Lower leg skin (tissue), 4 donors: Measurements from ENCODE around the gene TMOD2. TPM values are rescaled to one million over a fixed set of nuclear protein-coding genes. Genes with fewer than 3 reads are reported as not detected.

Source experiments
- DNase-seq, 2 donors: peaks; one replicate each; pipeline ENCODE4 v3.0.0-alpha.2; 2019; ENCODE audit warnings: low spot score in 2 of 2
- H3K4me3 ChIP-seq: fragments of 200-600 bp; sonication (generic); 2 replicates; pipeline ENCODE4 v1.5.1; 2017; ENCODE audit warnings: mild to moderate bottlenecking, low read depth; ENCODE audit not compliant: poor library complexity, severe bottlenecking
- POLR2A ChIP-seq, 2 donors: fragments of 450-650 bp; IDR thresholded peaks; one replicate each; pipeline ENCODE4 v1.6.1; 2016 to 2017; ENCODE audit warnings: antibody characterized with exemption in 2 of 2, mild to moderate bottlenecking in 1 of 2, moderate library complexity in 1 of 2
- WGBS, 2 donors: methylation state at CpG; one replicate each; pipeline ENCODE4 v1.1.5; 2018; 5-methylcytosine and 5-hydroxymethylcytosine counted together
- intact Hi-C: fragments of 100-400 bp; cut with DNase I; formaldehyde crosslinking; loops from one replicate; pipeline ENCODE4 v1.15.0; 2023; ENCODE audit warnings: low total_unique reads
- total RNA-seq, 4 donors: library from RNA; depleted of rRNA; stranded (reverse); fragments of >200 nt; gene quantifications; one replicate each; pipeline ENCODE4 v1.1.0, GENCODE V29; 2016
- TF ChIP-seq, protein P1 (sequence below), 3 donors: fragments of 450-650 bp; IDR thresholded peaks; one replicate each; pipeline ENCODE4 v1.5.1; 2016; ENCODE audit warnings: antibody characterized with exemption in 3 of 3, mild to moderate bottlenecking in 3 of 3, moderate library complexity in 2 of 3

The TMOD2 gene
- total RNA-seq, 4 donors from 2014 or later: 6.6 to 9.3 (median 7.5) TPM

DNA sequence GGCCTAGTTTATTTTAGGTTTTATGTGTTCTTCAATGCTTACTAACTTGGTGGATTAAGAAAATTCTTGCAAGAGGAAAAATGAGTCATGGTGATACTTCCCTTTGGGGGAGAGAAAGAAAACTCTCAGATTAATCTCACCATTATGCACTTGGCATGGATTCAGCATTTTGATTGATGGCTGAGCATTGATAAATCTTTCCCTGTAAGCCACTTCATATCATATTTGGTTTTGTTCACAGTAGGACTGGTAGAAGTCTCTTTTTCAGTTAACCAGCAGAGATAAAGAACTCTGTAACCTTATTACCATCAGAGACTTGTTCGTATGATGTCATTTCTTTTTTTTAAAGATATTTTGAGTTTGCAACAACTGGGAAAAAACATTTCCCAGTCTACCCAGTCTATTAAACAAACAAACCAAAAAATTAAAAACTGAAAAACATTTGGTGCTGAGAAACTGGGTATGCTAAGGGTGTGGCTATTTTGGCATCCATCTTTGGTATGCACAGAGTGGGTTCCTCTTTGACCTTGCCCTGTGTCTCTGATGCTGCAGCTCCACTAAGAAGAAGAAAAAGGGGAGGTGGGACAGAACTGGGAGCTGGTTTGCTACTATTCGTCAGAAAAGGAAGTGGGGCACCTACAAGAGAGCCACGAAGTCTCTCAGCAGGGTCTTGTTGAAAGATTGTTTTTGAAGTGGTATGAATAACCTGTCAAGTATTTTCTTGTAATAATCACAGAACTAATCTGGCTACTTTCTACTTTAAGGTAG, 95.2 kb downstream of the TMOD2 start:
- WGBS, 2 donors: 19 to 24% methylated on average over 3 of the region's 3 CpGs
- intact Hi-C loops: no loop called here
- DNase-seq: no peak
- no peak for TF ChIP-seq POLR2A (IDR thresholded peaks at IDR 0.05)
- TF ChIP-seq, protein P1, sequence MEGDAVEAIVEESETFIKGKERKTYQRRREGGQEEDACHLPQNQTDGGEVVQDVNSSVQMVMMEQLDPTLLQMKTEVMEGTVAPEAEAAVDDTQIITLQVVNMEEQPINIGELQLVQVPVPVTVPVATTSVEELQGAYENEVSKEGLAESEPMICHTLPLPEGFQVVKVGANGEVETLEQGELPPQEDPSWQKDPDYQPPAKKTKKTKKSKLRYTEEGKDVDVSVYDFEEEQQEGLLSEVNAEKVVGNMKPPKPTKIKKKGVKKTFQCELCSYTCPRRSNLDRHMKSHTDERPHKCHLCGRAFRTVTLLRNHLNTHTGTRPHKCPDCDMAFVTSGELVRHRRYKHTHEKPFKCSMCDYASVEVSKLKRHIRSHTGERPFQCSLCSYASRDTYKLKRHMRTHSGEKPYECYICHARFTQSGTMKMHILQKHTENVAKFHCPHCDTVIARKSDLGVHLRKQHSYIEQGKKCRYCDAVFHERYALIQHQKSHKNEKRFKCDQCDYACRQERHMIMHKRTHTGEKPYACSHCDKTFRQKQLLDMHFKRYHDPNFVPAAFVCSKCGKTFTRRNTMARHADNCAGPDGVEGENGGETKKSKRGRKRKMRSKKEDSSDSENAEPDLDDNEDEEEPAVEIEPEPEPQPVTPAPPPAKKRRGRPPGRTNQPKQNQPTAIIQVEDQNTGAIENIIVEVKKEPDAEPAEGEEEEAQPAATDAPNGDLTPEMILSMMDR (IDR thresholded peaks at IDR 0.05): no peak
- no peak overlapping the region for H3K4me3 ChIP-seq

- no peak overlapping the region for H3K4me3 ChIP-seq
- WGBS, 2 donors: 43 to 47% methylated on average over 3 of the region's 3 CpGs
- TF ChIP-seq, protein P1 (IDR thresholded peaks at IDR 0.05): no peak
- no peak for TF ChIP-seq POLR2A (IDR thresholded peaks at IDR 0.05)
- intact Hi-C loops: no loop called here
- DNase-seq: no peak
Observed at GRCh38 chr15:51848811-51849210, 97.4 kb downstream of the TMOD2 start.

DNA sequence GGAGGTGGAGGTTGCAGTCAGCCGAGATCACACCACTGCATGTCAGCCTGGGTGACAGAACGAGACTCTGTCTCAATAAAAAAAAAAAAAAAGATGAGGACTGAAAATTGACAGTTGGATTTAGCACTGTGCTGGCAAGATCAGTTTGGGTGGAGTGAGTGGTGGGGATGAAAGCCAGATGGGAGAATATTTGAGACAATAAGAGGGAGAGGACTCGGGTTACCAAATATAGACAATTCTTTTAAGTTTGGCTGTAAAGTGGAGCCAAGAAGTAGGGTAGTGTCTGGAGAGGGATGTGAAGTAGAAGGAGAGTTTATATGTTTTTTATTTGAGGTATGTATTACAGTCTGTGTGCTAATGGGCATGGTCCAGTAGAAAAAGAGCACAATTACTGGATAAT, 98.5 kb downstream of the TMOD2 start:
- no peak overlapping the region for H3K4me3 ChIP-seq
- intact Hi-C loops: no loop called here
- DNase-seq: no peak
- TF ChIP-seq, protein P1 (IDR thresholded peaks at IDR 0.05): no peak
- TF ChIP-seq POLR2A (IDR thresholded peaks at IDR 0.05): no peak
- 44 to 46% methylated on average over 3 of the region's 3 CpGs for WGBS, 2 donors

GRCh38 chr15:51853998-51854397, 102.6 kb downstream of the TMOD2 start:
- WGBS, 2 donors: 81 to 92% methylated on average over 2 of the region's 2 CpGs
- no peak for TF ChIP-seq POLR2A (IDR thresholded peaks at IDR 0.05)
- TF ChIP-seq, protein P1 (IDR thresholded peaks at IDR 0.05): no peak
- no peak for DNase-seq
- intact Hi-C loops: no loop called here
- H3K4me3 ChIP-seq: no peak overlapping the region

GRCh38 chr15:51855612-51856011, 104.2 kb downstream of the TMOD2 start:
- intact Hi-C loops: no loop called here
- 83 to 93% methylated on average over 1 of the region's 1 CpG for WGBS, 2 donors
- TF ChIP-seq, protein P1 (IDR thresholded peaks at IDR 0.05): no peak
- TF ChIP-seq POLR2A (IDR thresholded peaks at IDR 0.05): no peak
- no peak overlapping the region for H3K4me3 ChIP-seq
- DNase-seq: no peak
